DND-41 (cell line): Measurements from ENCODE around the gene GPC5.

Experiments used
- EZH2 ChIP-seq: IDR thresholded peaks from 3 replicates; pipeline ENCODE4 v1.6.1; 2012; ENCODE audit warnings: borderline replicate concordance, low read depth, mild to moderate bottlenecking, moderate library complexity, low read length, inconsistent platforms; ENCODE audit not compliant: severe bottlenecking
- TF ChIP-seq, protein P1 (sequence below): IDR thresholded peaks from 2 replicates; pipeline ENCODE4 v1.5.1; 2012; ENCODE audit warnings: borderline replicate concordance, low read length, moderate library complexity, mild to moderate bottlenecking; ENCODE audit not compliant: poor library complexity, severe bottlenecking; ENCODE audit errors: extremely low read depth

GRCh38 chr13:91574766-91575165 lies 176.3 kb downstream of the GPC5 start:
- TF ChIP-seq, protein P1, sequence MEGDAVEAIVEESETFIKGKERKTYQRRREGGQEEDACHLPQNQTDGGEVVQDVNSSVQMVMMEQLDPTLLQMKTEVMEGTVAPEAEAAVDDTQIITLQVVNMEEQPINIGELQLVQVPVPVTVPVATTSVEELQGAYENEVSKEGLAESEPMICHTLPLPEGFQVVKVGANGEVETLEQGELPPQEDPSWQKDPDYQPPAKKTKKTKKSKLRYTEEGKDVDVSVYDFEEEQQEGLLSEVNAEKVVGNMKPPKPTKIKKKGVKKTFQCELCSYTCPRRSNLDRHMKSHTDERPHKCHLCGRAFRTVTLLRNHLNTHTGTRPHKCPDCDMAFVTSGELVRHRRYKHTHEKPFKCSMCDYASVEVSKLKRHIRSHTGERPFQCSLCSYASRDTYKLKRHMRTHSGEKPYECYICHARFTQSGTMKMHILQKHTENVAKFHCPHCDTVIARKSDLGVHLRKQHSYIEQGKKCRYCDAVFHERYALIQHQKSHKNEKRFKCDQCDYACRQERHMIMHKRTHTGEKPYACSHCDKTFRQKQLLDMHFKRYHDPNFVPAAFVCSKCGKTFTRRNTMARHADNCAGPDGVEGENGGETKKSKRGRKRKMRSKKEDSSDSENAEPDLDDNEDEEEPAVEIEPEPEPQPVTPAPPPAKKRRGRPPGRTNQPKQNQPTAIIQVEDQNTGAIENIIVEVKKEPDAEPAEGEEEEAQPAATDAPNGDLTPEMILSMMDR = no peak
- no peak for TF ChIP-seq EZH2
